ENCODE results near the gene RIPOR2. TPM values are rescaled to one million over a fixed set of nuclear protein-coding genes. Genes with fewer than 3 reads are reported as not detected.

Gene RIPOR2
- total and polyA plus RNA-seq, 2 of the 13 experiments (the other 11 are each of a cell fraction or from before 2014, with no cell fraction given) = 0.02 to 0.05 TPM

DNA sequence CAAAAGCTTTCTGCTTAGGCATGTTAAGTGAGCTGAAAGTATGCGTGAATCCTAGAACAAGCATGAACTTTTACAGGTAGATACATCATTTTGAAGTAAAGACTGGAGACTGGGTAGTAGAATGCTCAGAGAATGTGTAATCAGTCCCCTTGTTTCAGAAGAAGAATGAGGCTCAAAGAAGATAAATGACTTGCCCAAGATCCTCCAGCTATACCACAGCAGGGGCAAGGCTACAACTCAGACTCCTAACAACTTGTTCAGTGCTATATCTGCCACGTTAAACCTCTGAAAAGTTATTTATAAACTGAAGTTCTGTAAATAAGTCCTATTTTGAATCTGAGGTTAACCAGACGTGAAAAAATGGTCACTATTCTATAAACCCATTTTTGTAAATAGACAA, 2.9 kb downstream of the RIPOR2 start:
- H3K4me3 ChIP-seq (replicated peaks in 1 of 3; ENCODE audit: insufficient read depth in 1 of 3, low read depth in 2 of 3, low read length in 3 of 3) = no peak overlapping the region
- ATAC-seq (no peak), DNase-seq (ENCODE audit: low spot score) (no peak), FAIRE-seq (no peak)
- 6% methylated on average over 3 of the region's 3 CpGs for WGBS (ENCODE audit: low lambda C conversion rate)
- peaks cover 0 to 5% of the 10 kb centered on the region in 2 experiments; a peak in 1 of 5 replicates for H3K27me3 ChIP-seq (ENCODE audit: control insufficient read depth in 1 of 2, insufficient read depth in 2 of 2, low read length in 2 of 2)
- in situ Hi-C loops (cut with HindIII; ENCODE audit: extremely low pct_ligation_motif_present, low pct_unique_long_range_greater_than_20kb) = no loop called here
- no peaks in the 10 kb centered on the region for H3K9me3 ChIP-seq (ENCODE audit: low read length)
- no peaks in the 10 kb centered on the region for H3K36me3 ChIP-seq (replicated peaks in 1 of 2; ENCODE audit: control insufficient read depth in 1 of 2, insufficient read depth in 2 of 2, low read length in 2 of 2)
- H3K4me2 ChIP-seq (ENCODE audit: low read depth, low read length) = no peak overlapping the region
- BruUV-seq (replicated peaks) = no TSS peak
- no peaks in the 10 kb centered on the region for H4K20me1 ChIP-seq (ENCODE audit: insufficient read depth, low read length)
- ChIA-PET CTCF (ENCODE audit: low intra/inter-chr PET ratio, low total read pairs) (no interaction called here), POLR2A (no interaction called here)
- no peaks in the 10 kb centered on the region for H3K4me1 ChIP-seq (ENCODE audit: insufficient read depth, low read length)
- intact Hi-C loops (cut with micrococcal nuclease; ENCODE audit: unreplicated experiment) = no loop called here
- no peaks in the 10 kb centered on the region for H3K79me2 ChIP-seq (ENCODE audit: insufficient read depth, low read length)
- no peak overlapping the region for H2AFZ ChIP-seq (ENCODE audit: low read length)
- H3K9ac ChIP-seq (ENCODE audit: insufficient read depth, low read depth, low read length) = no peak overlapping the region
- no peak overlapping the region for H3K27ac ChIP-seq (ENCODE audit: extremely low read length, insufficient read depth, low read length)
- no peak for TF ChIP-seq ZNF75D (CRISPR knock-in tag; IDR thresholded peaks at IDR 0.05; ENCODE audit: borderline replicate concordance)
- TF ChIP-seq RAD21 (CRISPR knock-in tag; IDR thresholded peaks at IDR 0.05) = no peak
- TF ChIP-seq, protein P1, sequence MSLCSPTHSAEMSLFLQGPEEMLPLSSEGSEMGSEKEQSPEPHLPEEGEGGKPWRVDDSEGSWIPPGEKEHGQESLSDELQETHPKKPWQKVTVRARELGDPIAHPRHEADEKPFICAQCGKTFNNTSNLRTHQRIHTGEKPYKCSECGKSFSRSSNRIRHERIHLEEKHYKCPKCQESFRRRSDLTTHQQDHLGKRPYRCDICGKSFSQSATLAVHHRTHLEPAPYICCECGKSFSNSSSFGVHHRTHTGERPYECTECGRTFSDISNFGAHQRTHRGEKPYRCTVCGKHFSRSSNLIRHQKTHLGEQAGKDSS (CRISPR knock-in tag; IDR thresholded peaks at IDR 0.05; ENCODE audit: borderline replicate concordance, low read depth) = no peak
- no peak for TF ChIP-seq SP140L (CRISPR knock-in tag; IDR thresholded peaks at IDR 0.05; ENCODE audit: borderline replicate concordance)
- no peak for TF ChIP-seq FOXA3 (CRISPR knock-in tag; IDR thresholded peaks at IDR 0.05)
- no peak for TF ChIP-seq CHCHD3 (CRISPR knock-in tag; IDR thresholded peaks at IDR 0.05)
- TF ChIP-seq CENPX (CRISPR knock-in tag; IDR thresholded peaks at IDR 0.05) = no peak
- TF ChIP-seq ZNF879 (CRISPR knock-in tag; IDR thresholded peaks at IDR 0.05) = no peak
- TF ChIP-seq, protein P2, sequence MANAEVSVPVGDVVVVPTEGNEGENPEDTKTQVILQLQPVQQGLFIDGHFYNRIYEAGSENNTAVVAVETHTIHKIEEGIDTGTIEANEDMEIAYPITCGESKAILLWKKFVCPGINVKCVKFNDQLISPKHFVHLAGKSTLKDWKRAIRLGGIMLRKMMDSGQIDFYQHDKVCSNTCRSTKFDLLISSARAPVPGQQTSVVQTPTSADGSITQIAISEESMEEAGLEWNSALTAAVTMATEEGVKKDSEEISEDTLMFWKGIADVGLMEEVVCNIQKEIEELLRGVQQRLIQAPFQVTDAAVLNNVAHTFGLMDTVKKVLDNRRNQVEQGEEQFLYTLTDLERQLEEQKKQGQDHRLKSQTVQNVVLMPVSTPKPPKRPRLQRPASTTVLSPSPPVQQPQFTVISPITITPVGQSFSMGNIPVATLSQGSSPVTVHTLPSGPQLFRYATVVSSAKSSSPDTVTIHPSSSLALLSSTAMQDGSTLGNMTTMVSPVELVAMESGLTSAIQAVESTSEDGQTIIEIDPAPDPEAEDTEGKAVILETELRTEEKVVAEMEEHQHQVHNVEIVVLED (CRISPR knock-in tag; IDR thresholded peaks at IDR 0.05; ENCODE audit: borderline replicate concordance) = no peak
- no peak for TF ChIP-seq CAMTA2 (CRISPR knock-in tag; IDR thresholded peaks at IDR 0.05; ENCODE audit: borderline replicate concordance)
- TF ChIP-seq ZNF775 (CRISPR knock-in tag; IDR thresholded peaks at IDR 0.05; ENCODE audit: borderline replicate concordance) = no peak
- TF ChIP-seq, protein P3, sequence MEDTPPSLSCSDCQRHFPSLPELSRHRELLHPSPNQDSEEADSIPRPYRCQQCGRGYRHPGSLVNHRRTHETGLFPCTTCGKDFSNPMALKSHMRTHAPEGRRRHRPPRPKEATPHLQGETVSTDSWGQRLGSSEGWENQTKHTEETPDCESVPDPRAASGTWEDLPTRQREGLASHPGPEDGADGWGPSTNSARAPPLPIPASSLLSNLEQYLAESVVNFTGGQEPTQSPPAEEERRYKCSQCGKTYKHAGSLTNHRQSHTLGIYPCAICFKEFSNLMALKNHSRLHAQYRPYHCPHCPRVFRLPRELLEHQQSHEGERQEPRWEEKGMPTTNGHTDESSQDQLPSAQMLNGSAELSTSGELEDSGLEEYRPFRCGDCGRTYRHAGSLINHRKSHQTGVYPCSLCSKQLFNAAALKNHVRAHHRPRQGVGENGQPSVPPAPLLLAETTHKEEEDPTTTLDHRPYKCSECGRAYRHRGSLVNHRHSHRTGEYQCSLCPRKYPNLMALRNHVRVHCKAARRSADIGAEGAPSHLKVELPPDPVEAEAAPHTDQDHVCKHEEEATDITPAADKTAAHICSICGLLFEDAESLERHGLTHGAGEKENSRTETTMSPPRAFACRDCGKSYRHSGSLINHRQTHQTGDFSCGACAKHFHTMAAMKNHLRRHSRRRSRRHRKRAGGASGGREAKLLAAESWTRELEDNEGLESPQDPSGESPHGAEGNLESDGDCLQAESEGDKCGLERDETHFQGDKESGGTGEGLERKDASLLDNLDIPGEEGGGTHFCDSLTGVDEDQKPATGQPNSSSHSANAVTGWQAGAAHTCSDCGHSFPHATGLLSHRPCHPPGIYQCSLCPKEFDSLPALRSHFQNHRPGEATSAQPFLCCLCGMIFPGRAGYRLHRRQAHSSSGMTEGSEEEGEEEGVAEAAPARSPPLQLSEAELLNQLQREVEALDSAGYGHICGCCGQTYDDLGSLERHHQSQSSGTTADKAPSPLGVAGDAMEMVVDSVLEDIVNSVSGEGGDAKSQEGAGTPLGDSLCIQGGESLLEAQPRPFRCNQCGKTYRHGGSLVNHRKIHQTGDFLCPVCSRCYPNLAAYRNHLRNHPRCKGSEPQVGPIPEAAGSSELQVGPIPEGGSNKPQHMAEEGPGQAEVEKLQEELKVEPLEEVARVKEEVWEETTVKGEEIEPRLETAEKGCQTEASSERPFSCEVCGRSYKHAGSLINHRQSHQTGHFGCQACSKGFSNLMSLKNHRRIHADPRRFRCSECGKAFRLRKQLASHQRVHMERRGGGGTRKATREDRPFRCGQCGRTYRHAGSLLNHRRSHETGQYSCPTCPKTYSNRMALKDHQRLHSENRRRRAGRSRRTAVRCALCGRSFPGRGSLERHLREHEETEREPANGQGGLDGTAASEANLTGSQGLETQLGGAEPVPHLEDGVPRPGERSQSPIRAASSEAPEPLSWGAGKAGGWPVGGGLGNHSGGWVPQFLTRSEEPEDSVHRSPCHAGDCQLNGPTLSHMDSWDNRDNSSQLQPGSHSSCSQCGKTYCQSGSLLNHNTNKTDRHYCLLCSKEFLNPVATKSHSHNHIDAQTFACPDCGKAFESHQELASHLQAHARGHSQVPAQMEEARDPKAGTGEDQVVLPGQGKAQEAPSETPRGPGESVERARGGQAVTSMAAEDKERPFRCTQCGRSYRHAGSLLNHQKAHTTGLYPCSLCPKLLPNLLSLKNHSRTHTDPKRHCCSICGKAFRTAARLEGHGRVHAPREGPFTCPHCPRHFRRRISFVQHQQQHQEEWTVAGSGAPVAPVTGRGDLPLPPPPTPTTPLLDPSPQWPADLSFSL (CRISPR knock-in tag; IDR thresholded peaks at IDR 0.05) = no peak
- TF ChIP-seq, protein P4, sequence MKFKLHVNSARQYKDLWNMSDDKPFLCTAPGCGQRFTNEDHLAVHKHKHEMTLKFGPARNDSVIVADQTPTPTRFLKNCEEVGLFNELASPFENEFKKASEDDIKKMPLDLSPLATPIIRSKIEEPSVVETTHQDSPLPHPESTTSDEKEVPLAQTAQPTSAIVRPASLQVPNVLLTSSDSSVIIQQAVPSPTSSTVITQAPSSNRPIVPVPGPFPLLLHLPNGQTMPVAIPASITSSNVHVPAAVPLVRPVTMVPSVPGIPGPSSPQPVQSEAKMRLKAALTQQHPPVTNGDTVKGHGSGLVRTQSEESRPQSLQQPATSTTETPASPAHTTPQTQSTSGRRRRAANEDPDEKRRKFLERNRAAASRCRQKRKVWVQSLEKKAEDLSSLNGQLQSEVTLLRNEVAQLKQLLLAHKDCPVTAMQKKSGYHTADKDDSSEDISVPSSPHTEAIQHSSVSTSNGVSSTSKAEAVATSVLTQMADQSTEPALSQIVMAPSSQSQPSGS (CRISPR knock-in tag; IDR thresholded peaks at IDR 0.05) = no peak
- no peak for TF ChIP-seq ZNF703 (CRISPR knock-in tag; IDR thresholded peaks at IDR 0.05; ENCODE audit: borderline replicate concordance)
- TF ChIP-seq NPAS2 (CRISPR knock-in tag; IDR thresholded peaks at IDR 0.05; ENCODE audit: borderline replicate concordance) = no peak
